NCI-H2171 treated with DMSO at 0.1 percent for 48 hours (cell line): ENCODE results near the gene WDR18.
A peak's percentile ranks its signal among the peaks of the same experiment; 100 is the strongest.

Experiments
- DNase-seq: peaks from one replicate; lab custom pipeline; 2025; lab: John Stamatoyannopoulos, UW

The WDR18 gene

DNA sequence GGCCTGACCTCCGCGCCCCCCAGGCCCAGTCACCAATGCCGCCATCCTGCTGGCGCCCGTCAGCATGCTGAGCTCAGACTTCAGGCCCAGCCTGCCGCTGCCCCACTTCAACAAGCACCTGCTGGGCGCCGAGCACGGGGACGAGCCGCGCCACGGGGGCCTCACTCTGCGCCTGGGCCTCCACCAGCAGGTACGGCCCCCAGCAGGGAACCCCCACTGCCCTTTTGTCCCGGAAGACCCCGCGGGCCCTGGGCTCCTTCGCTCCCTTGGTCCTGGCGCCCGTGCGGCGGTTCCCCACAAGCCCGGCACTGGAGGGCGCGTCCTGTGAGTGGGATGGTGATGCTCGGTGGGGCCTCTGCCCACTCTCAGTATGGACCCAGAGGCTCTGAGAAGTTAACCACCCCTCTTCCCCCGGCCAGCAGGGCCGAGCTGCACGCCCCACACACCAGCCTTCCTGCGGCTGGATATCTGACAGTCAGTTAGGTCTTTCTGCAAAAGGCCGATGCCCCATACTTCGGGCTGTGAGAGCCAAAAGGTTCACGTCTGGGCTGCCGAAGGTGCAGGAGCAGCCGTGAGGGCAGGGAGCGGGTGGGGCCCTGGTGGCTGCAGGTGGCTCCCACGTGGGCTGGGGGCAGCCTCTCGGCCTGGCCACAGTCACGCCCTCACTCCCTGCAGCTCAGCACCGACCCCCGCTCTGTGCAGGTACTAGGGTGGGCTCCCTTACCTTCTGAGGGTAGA is 8.0 kb downstream of the WDR18 start:
- no peak for DNase-seq

DNA sequence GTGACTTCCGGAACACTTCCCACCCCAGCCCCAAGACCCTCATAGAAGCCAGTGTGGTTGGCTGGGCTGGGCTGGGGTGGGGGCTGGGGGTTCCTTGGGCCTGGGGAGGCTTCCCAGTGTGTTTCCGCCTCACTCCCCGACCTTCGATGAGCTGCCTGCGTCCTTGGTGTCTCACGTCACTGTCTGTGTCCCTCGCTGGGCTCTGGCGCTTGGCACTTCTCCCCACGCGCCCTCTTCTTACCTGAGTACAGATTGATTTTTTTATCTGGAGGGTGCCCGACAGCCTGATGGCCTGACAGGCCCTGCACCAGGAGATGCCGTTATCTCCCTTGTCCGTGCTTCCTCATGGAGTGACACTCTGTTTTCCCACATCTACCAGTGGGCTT is 8.5 kb downstream of the WDR18 start:
- DNase-seq = no peak

- no peak for DNase-seq
Measured at GRCh38 chr19:993361-993830, 9.3 kb downstream of the WDR18 start.

DNA sequence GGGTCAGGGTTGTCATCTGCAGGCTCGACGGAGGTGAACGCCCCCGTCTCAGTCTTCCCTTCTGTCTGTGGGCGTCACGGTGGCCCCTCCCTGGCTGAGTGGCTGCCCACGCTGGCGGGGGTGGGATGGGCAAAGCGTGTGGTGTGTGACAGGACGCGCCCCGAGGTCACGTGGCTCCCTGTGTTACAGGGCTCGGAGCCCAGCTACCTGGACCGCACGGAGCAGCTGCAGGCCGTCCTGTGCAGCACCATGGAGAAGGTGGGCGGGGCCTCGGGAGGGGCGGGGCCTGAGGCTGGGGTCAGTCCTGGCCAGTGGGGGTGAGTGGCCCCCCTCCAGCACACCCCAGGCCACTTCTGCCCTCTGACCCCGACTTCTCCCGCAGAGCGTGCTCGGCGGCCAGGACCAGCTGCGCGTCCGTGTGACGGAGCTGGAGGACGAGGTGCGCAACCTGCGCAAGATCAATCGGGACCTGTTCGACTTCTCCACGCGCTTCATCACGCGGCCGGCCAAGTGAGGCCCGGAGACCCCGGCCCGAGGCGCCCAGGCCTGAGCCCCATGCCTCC is 9.8 kb downstream of the WDR18 start:
- DNase-seq = no peak

- no peak for DNase-seq
Measured at GRCh38 chr19:994516-994915, 10.4 kb downstream of the WDR18 start.

DNA sequence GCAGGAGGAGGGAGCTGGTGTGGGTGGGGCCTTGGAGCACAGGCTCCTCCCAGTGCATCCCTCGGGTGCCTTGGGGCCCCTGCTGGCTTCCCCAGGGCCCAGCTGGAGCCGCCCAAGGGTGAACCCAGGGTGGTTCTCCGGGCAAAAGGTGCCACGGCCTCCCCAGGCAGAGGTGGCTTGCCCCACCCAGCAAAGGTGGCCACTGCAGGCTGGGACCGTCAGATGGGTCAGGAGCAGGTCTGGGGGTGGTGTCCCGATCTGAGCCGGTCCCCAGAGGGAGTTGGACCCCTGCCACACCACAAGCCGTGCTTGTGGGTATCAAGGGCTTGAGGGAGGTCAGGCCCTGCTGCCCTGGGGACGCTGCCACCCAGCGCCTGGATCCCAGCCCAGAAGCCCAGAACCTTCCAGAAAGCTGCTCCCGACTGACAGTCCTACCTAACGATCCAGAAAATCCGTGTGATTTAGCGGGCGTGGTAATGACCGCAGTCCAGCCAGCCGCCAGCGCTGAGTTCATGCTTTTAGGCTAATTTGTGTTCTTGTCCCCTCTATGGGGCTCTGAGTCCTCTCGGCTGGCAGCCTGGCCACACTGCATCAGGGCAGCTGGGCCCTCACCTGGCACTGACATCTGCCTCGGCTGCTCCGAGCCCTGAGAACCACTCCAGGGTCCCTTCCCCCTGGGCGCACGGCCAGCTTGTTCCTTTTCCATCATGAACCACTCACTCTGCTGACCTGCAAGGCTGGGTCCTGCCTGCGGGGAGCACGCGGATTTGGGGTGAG is 11.1 kb downstream of the WDR18 start:
- peak; percentile 55 for DNase-seq

GRCh38 chr19:996051-996838 is 12.1 kb downstream of the WDR18 start:
- DNase-seq = peak; percentile 68

DNA sequence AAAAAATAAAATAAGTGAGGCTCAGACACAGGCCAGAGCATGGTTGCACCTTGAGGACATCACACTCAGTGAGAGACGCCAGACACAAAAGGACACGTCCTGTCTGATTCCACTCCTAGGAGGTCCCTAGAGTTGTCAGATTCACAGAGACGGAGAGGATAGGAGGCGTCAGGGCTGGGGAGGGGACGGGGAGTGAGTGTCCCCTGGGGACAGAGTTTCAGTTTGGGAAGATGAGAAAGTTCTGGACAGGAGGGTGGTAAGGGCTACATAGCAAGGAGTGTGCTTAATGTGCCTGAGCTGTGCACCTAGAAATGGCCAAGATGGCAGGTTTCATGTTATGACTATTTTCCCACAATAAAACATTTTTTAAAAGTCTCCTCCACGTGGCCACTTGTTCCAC is 13.9 kb downstream of the WDR18 start:
- no peak for DNase-seq

- DNase-seq = no peak
Measured at GRCh38 chr19:999379-999719, 15.2 kb downstream of the WDR18 start.

GRCh38 chr19:1000095-1000494 is 15.9 kb downstream of the WDR18 start, which contains the start of gene GRIN3B:
Gene GRIN3B, plus strand, starts transcription at chr19:1000419. Its CDS starts 19 bp downstream, at chr19:1000438.
- DNase-seq = no peak

GRCh38 chr19:1000591-1001537 is 16.7 kb downstream of the WDR18 start:
- no peak for DNase-seq

GRCh38 chr19:1001538-1002166 is 17.5 kb downstream of the WDR18 start:
- DNase-seq = peak; percentile 7

DNA sequence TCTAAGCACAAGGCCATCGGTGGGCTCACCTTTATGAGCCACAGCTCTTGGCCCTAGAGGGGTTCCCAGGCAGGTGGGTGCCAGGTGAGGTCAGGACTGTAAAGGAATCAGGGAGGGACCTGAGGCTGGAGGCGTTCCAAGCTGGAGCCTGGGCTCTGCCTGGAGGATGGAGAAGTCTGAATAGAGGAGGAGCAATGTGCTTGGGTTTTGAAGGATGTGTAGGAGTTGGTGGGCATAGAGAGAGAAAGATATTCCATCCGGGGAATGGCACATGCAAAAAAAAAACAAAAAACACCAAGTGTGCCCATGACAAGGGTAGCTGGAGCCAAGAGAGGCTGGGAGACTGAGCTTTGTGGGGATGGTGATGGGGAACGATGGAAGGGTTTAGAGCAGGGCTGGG is 18.5 kb downstream of the WDR18 start:
- no peak for DNase-seq

DNA sequence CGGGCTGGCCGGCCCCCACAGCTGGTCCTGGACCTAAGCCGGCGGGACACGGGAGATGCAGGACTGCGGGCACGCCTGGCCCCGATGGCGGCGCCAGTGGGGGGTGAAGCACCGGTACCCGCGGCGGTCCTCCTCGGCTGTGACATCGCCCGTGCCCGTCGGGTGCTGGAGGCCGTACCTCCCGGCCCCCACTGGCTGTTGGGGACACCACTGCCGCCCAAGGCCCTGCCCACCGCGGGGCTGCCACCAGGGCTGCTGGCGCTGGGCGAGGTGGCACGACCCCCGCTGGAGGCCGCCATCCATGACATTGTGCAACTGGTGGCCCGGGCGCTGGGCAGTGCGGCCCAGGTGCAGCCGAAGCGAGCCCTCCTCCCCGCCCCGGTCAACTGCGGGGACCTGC is 19.1 kb downstream of the WDR18 start:
- no peak for DNase-seq

GRCh38 chr19:1004204-1004802 is 20.2 kb downstream of the WDR18 start:
- DNase-seq = no peak

GRCh38 chr19:1004803-1005664 is 20.9 kb downstream of the WDR18 start:
- DNase-seq = no peak

DNA sequence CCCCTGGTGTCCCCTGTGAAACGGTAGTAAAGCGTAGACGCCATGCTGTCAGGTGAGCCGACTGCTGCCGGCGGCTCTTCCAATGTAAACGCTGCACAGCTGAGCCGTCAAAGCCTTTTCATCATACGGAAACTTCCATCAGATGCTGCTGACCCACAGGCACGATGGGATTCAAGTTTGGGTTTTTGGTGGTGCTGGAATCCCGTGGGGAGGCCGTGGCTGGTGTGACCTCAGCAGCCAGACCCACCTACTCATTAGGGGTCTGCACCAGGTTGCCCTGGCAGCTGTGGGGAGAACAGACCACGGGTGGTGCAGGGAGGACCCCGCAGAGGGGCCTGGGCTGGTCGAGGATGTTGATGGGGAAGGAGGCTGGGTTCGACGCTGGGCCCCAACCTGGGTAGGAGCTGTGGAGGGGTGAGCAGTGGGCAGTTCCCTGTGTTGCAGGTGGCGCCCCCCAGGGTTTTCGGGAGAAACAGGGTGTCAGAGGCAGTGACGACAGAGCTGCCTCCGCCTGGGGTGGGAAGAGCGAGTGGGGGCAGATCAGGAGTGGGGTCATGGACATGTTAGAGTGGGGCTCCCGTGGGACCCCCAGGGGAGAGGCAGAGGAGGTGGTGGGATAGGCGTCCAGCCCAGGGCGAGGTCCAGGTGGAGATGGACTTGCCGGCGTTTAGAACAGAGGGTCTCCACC is 22.7 kb downstream of the WDR18 start:
- no peak for DNase-seq

DNA sequence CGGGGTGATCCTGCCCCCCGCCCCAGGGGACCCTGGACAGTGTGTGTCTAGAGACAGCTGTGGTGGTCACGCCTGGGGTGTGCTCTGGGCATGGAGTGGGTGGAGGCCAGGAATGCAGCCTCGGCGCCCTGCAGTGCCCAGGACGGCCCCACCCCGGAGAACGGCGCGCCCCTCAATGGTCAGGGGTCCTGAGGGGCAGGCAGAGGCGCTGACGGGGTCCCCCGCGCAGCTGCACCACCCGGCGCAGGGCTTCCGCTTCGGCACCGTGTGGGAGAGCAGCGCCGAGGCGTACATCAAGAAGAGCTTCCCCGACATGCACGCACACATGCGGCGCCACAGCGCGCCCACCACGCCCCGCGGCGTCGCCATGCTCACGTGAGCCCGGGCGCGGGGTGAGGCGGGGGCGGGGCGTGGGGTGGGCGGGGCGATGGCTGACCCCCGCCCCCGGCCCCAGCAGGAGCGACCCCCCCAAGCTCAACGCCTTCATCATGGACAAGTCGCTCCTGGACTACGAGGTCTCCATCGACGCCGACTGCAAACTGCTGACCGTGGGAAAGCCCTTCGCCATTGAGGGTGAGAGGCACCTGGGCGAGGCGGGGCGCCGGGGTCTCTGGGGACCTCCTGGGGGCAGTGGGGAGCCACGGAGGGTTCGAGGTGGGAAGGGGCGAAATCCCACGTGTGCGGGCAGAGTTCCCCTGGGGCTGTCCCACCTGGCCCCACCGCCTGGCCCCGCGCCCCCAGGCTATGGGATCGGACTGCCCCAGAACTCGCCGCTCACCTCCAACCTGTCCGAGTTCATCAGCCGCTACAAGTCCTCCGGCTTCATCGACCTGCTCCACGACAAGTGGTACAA is 23.5 kb downstream of the WDR18 start:
- DNase-seq = no peak
